Ecto neural progenitor cell (in vitro differentiated cells): ENCODE results near the gene CHCHD4.
"Not testable (repeated sequence)": the region's sequence is repeated elsewhere in the genome, so short reads cannot be mapped to it uniquely, and the experiment has no call there.

Source experiments
- DNase-seq: peaks from one replicate; pipeline ENCODE4 v3.0.0-alpha.2; 2018; ENCODE audit warnings: low spot score

Gene CHCHD4

DNA sequence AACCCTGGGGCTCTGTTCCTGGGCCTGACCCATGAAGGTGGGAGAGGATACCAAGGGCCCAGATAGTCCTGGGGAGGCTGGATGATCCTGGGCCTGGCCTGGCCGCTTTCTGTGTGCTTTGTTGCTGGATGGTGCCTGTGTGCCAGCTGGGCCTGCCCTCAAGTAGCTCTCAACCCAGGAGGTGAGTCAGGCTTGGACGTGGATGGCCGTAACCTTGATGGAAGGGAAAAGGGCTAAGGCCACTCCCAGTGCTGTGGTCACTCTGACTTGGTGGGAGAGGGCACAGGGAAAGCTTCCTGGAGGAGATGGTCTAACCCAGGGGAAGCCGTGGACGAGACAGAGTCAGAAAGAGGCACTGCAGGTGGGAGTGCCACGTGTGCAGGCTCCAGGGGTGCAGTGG is 9.6 kb upstream of the CHCHD4 start:
- no peak for DNase-seq

DNA sequence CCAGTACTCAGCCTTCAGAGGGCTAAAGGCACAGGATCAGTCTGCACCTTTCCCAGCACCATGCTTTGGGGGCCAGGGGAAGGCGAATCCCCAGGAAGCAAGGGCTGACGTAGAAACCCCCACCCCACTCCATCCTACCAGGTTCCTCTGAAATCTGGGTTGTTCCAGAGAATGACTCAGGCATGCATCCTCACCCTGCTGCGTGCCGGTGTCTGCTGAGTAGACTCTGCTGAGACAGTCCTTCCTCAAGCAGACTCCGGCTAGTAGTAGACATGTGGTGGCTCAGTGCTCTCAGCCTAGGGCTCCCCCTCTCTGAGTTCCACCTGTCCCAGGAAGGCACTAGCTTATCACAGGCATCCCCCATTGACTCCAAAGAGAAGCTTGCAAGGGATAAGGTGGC is 9.2 kb upstream of the CHCHD4 start:
- no peak for DNase-seq

DNA sequence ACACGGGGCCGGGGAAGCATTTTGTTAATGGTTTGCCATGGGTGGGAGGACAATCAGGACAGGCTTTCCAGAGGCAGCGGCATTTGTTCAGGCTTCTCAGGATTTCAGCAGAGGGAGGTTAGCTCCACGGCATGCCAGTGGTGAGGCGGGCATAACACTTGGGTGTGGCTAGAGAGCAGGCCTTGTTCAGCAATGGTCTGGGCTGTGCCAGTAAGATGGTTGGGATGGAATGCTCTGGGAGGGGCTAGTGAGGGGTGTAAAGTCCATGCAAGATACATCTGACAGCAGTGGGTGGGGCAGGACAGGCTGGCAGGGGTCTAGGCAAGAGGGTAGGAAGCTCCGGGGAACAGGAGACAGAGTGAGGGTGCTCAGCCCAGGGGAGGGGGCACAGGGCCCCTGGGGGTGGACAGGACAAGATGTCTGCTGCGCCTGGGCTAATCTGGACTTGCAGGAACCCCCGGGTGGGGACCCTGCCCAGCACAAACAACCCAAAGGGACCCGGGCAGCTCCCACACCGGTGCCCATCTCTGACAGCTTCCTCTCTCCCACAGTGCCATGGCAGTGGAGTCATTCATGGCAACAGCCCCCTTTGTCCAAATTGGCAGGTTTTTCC is 8.6 kb upstream of the CHCHD4 start:
- no peak for DNase-seq

DNA sequence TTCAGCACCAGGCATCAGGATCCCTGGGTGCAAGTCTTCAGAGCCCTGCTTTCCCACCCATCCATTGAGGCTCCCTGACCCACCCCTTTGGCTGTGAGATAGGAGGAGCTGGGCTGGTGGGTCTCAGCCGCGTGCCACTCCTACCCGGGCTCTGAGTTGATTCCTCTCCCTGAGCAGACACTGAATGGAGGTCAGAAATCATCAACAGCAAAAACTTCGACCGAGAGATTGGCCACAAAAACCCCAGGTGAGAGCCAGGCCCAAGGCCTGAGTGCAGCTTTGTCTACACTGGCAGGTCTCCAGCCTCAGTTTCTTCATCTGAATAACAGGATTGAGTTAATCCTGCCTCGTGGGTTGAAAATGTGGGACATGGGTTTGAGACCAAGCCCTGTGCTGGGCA is 8.0 kb upstream of the CHCHD4 start:
- no peak for DNase-seq

DNA sequence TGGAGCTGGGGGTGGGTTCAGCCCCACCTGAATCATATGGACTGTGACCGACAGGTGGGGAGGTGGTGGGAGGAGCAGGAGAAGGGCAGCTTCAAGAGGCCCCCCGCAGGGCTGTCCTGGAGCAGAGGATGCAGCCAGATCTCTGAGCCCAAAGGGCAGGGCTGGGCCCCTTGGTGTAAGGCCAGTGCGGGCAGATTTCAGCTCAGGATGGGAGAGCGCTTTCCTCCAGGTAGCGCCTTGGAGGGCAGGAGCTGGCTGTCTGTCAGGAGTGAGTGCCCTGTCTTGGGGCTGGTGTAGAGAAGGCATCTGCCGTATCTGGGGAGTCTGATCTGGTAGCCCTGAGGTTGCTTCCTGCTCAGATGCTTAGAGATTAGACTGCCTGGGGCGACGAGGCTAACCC is 7.5 kb upstream of the CHCHD4 start:
- DNase-seq = no peak

DNA sequence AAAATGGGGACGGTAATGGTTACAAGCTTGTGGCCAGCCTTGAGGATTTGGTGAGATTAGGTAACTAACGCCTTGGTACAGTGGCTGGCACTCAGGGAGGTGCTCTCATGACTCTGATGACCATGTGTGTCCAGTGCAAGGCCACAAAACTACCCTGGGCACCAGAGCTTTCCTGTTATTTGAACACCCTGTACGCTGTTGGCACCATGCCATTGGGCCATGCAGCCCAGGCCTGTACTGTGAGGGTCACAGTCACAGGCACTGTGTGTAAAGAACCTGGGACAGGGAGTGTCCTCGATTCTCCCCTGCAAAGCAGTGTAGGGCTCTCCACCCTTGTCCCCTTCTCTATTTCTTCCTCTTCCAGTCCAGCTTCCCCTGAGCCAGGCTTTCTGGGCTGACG is 6.5 kb upstream of the CHCHD4 start:
- no peak for DNase-seq

DNA sequence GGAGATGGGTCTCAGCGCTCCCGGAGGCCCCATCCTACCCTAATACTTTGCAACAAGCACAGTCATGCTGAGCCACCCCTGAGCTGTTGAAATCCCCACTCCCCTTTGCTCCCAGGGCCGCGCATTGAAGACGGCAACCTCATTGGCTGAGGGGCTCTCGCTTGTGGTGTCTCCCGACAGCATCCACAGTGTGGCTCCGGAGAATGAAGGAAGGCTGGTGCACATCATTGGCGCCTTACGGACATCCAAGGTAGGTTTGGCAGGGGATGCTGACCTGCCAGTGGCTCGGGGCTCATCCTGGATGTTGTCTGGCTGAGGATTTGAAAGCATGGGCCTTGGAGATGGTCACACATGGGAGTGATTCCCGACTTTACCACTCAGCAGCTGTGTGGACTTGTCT is 6.0 kb upstream of the CHCHD4 start:
- no peak for DNase-seq

DNA sequence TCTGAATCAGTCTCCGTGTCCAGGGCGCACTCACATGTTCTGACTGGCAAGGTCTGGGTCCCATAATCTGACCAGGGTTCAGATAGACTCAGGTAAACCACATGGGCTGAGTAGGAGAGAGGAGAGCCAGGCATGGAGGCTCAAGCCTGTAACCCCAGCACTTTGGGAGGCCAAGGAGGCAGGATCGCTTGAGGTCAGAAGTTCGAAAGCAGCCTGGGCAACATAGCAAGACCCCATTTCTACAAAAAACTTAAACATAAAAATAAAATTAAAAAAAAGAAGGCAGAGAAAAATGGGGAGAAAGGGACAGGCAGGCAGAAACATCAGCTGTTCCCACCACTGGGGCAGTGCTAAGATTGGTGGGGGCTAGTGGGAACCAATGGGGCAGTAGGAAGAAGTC is 5.6 kb upstream of the CHCHD4 start:
- no peak for DNase-seq

DNA sequence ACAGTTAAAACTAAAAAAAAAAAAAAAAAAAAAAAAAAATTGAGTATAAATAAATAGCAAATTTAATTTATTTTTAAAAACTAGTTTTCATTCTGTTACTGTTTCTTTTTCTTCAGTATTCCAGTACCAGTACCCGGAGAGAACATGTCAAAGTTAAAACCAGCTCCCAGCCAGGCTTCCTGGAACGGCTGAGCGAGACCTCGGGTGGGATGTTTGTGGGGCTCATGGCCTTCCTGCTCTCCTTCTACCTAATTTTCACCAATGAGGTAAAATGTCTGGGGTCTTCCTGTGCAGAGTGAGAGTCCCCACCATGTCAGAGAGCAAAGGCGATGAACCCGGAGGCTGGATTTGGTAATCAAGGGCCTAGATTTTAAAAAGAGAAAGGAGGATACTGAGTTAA is 4.6 kb upstream of the CHCHD4 start:
- no peak for DNase-seq

DNA sequence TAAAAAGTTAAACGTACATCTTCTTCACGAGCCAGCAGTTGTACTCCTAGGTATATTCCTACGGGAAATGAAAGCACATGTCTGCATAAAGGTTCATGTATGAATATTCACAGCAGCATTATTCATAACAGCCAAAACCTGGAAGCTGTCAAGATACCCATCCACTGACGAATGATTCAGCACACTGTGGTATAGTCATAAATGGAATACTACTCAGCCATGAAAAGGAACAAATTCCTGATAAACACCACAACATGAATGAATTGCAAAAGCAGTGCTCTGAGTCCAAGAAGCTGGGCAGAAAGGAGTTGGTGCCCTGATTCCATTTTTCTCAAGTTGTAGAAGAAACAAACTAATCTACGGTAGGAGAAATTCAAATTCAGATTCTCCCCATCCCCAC is 4.1 kb upstream of the CHCHD4 start:
- DNase-seq = no peak

DNA sequence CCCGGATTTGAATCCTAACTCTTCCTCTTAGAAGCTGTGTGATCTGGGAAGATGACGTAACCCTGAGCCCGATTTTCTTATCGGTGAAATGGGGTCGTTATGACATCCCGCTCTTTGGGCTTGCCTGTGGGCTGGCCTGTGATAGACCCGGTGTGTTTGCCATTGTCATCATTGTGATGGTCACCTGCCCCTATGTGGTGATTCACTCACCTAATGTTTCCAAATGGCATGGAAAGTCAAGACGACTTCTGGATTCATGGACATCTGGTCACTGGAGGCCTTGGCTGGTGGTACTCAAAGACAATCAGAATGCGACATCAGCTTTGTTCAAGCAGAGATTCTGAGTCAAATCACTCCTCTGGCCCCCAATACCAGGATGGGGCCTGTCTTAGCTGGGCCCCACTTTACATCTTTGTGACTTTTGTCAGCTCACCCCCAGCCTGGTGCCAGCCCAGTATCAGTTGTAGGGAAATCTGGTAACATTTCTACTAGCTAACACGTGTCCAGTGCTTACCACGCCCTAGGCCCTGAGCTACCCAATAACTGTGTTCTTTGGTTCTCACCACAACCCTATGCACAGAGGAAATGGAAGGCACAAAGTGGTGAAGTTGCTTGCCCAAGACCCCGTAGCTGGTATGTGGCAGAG is 3.0 kb upstream of the CHCHD4 start:
- DNase-seq = peak; percentile 26

DNA sequence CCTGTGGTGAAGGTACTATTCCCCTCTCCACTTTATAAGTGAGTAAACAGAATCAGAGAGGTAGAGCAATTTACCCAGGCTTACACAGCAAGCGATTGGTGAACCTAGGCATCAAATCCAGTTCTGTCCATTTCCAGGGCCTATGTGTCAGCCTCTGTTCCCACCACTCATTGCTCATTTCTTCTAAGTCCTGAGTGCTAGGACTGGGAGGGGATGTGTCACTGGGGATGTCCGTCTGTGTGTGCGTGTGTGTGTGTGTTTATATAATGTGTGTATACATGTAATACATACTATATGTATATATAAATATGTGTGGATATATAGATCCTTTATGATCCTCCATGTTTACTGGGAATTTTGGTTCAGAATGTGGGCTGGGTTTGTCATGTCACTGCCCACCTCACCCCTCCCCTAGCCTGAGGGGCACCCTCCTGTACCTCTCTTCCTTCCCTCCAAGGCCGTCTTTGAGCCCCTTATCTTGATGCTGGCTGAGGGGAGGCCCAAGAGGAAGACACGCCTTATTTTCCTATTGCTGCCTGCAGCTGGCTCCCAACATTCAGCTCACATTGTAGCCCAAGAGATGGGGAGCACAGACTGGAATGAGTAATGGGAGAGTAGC is 2.3 kb upstream of the CHCHD4 start:
- DNase-seq = no peak

DNA sequence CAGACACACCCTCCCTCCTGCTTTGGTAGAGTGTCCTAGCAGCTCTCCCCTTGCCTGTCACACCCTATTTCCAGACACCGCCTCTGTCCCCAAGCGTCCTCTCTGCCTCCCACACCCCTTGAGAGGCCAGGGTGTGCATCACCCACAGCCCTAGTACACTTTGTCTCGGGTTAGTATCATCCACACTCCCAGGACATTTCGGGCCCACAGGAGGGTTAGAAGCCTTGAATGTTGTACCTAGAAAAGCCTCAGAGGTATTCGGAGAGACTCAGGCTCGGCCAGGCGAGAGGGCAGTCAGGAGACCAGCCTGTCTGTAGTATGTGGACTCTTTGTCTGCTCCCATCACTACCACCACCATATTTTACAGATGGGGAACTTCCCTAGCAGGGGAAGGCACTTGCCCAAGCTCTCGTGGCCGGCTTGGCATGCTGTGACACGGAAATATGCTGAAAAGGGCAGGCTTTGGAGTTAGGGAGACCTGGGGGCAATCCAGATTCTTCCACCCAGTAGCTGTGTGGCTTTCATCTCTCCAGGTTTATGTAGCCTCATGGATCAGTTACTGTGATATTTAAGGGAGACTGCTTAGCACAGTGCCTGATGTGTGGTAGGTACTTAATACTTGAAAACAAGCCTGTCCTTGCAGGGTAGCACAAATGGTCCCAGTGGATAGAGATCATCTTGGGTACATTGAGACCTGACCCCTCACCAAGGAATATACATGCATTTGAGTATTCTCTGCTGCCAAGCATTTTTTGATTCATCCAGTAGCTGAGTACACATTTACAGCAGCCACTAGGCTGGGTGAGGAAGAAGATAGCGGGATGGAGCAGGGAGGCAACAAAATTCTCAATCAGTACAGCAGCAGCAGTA is 1.6 kb upstream of the CHCHD4 start:
- DNase-seq = peak; percentile 13

DNA sequence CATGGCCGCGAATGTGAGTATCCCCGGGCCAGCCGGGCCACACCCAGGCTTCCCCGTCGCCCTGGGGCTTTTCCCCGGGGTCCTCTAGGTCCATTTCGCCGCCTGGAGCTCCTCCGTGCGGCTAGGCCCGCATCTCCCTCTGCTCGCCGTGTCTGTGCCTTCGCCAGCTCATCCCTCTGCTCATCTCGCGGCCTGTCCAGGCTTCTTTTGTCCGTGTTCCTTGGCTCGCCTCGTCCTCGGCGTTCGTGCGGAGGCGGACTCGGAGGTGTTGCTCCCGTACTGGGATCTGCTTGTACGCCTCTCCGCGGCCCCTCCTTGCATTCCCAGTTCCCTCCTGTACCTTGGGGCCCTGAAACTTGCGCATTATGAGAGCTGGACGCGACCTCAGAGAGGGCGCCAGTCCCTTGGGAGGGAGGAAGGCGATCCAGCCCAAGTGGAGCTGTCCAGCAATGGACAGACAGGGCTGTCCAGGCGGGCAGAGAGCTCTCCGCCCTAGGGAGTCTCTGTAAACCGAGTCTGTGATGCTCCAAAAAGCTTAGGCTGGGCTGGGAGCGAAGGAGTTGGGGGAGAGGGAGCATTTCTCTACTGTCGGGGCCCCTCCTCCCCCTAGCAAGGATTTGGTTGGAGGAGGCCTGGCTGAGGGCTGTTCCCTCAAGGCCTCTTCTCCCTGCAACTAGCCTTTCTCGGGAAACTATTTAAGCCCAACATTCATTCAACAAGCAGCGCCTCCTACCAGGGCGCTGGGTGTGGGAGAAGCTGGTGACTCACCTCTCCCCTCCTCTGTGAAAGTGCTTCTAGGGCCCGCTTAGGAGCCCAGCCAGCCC is 735 bp upstream of the CHCHD4 start:
- no peak for DNase-seq

DNA sequence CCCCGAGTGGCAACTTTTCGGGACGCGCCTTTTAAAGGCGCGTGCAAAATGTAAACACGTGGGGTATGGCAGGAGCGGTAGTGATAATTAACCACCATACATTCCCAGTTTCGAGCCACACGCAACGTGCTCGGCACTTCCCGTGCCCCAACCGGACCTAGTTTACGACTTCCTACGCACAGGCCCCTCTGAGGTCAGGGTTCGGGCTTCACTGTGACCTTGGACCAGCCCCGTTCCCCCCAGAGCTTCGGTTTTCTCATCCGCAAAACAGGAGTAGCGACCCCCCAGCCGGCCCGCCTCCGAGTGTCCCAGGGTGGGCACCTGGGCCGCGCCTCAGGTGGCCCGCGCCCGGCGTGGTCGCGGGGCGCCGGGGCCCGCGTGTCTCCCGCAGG is 451 bp downstream of the CHCHD4 start:
- DNase-seq = no peak

DNA sequence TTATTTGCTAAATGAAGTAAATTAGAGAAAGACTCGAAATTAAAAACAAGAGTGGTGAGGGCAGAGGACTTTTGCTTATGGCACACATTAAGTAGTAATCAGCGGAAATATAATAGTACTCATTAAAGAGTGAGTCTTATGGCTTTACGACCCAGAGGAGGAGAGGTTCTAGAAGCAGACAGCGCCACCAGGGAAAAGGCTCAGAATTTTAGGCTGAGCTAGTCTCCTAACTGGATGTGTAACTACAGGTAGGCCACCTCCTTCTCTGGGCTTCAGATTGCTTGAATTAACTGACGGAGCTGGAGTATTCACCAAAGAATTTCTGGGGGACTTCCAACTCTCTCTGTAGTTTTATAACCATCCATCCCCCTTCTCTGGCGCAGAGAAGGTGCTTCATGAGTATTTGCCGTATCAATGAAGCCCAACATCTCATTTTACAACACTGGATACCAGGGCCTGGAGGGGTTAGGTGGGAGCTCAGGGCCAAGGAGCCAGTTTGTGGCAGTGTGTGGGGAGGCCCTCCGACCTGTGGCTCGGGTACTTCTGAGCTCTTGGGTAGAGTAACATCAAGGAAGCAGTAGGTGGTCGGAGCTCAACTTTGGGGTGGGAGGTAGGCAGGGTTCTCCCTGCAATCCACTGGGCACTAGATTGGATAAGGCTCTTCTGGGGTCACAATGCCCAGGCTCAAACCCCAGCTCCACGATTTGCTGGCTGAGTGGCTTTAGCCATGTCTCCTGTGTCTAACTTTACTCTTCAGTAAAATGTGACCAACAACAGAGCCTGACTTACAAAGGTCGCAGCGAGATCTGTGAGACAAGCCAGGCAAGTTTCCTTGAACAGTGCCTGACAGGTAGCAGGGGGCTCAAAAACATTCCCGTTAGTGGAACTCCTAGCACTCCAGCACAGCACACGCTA is 1.1 kb downstream of the CHCHD4 start:
- DNase-seq = no peak

DNA sequence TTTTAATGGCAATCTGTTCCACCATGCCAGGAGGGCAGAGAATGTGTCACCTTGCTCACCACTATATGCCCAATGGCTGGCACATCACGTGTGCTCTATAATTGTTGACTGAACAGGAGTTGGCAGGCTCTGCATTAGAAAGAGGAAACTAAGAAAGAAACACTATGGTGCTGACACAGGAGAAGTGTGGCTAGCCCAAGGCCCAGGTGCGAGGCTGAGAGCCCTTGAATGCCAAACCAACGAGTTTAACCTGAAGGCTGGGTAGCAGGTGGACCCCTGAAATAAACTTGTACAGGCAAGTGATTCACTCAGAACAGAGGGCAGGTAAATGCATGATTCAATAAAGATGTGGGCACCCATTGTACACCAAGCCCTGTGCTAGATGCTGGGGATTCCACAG is 2.4 kb downstream of the CHCHD4 start:
- no peak for DNase-seq

DNA sequence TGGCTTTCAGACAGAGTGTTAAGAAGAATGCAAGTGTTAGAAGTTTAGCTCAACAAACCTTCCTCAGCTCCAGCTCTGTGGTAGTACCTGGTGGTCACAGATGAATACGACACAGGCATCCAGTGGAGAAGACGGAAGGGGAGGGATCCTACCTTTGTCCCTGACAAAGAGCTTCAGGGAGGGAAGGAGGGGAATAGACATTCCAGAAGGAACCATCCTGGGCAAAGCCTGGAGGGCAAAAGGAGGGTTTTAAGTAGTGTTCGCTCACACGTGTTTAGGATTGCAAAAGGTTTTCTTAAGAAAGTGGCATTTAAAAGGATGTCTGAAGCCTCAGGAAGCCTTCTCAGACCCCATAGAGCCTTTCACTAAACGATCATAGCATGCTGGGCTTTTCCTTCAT is 2.8 kb downstream of the CHCHD4 start:
- DNase-seq = no peak

DNA sequence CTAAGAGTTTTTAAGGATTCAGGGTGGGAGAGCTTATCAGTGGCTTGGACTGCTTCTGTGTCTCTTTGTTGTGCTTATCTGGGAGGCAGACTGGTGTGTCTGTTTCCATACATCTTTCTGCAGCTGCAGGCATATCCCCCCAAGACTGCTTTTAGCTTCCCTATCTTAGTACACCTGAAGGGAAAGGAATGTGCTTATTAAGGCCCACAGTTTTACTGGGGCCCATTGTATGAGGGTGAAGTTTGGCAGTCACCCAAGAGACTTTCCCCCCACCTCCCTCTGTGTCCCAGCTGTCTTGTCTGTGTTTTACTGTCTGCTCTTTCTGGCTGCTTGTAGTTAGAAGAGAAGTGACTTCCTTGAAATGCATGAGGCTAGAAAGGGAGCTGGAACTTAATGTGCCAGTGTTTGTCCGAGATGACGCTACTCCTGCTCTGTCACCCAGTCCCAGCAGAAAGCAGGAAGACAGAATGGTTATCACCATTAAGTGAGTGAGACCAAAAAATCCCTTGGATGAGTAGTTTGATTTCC is 3.7 kb downstream of the CHCHD4 start:
- not testable (repeated sequence) for DNase-seq

DNA sequence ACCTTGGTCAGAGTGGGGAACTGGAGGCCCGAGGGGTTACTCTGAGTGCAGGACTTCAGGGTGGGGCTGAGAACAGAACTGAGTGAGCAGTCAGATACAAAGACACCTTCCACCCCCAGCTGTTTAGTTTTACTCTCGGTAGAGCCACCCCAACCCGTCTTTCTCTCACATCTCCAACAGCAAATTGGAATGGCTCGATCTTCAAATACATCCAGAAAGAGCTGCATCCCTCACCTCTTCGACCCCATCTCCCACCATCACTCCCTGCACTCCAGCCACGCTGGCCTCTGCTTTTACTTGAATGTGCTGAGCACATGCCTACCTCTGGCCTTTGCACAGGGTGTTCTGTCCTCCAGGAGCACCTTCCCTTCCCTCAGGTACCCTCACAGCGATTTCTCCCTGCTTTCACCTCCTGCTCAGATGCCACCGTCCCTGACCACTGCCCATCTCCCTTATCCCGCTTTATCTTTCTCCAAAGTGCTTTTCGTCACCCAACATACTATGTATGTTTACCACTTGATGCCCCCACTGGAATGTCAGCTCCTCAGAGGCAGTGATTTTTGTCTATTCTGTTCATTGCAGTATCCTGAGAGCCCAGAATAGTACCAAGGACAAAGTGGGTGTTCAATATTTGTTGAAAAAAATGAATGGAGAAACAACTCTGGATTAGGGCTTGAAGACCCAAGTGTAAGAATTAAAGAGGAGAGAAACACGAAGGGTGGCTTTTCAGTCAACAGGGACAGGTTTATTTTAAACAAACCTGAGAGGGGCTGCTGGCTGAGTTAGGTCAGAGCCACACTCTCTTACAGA is 4.4 kb downstream of the CHCHD4 start:
- no peak for DNase-seq
